Right atrium auricular region (tissue), 2 donors: Measurements from ENCODE around the gene ANXA3. TPM values are rescaled to one million over a fixed set of nuclear protein-coding genes. Genes with fewer than 3 reads are reported as not detected.

Experiments
- DNase-seq: peaks from one replicate; pipeline ENCODE4 v3.0.0-alpha.2; 2019; ENCODE audit warnings: low spot score
- H3K27ac ChIP-seq, 2 donors: fragments of 200-600 bp; sonication (generic); 1 replicate in 1 of 2; 2 replicates in 1 of 2; pipeline ENCODE4 v1.5.1; 2016 to 2019
- H3K27me3 ChIP-seq, 2 donors: fragments of 200-600 bp; sonication (generic); one replicate each; pipeline versions ENCODE4 v1.5.1 to v1.6.0; 2017 to 2019
- H3K36me3 ChIP-seq: fragments of 200-600 bp; sonication (generic); one replicate; pipeline ENCODE4 v1.5.1; 2016
- H3K4me1 ChIP-seq, 2 donors: fragments of 200-600 bp; sonication (generic); one replicate each; pipeline versions ENCODE4 v1.5.1 to v1.6.0; 2017 to 2019
- H3K4me3 ChIP-seq, 2 donors: fragments of 200-600 bp; sonication (generic); 1 replicate in 1 of 2; 2 replicates in 1 of 2; pipeline ENCODE4 v1.5.1; 2017 to 2019; ENCODE audit warnings: mild to moderate bottlenecking in 1 of 2, moderate library complexity in 1 of 2
- H3K9me3 ChIP-seq, 2 donors: fragments of 200-600 bp; sonication (generic); one replicate each; pipeline ENCODE4 v1.5.1; 2019
- CTCF ChIP-seq, 2 donors: fragments of 200-600 bp; sonication (generic); IDR thresholded peaks; one replicate each; pipeline ENCODE4 v1.5.1; 2019; ENCODE audit warnings: antibody characterized with exemption in 2 of 2
- total RNA-seq, 2 donors: library from RNA; depleted of rRNA; stranded (reverse); fragments of >200 nt; gene quantifications; one replicate each; pipeline ENCODE4 v1.1.0, GENCODE V29; 2016

The ANXA3 gene
- total RNA-seq, 2 donors from 2014 or later = 39.4 to 54.0 TPM

- Histone ChIP-seq H3K4me1 (peaks cover 0 to 15% of the 10 kb centered on the region in 2 donors), H3K27ac (no peak overlapping the region), H3K36me3 (no peaks in the 10 kb centered on the region), H3K9me3 (no peaks in the 10 kb centered on the region), H3K27me3 (no peaks in the 10 kb centered on the region), H3K4me3 (no peak overlapping the region)
- no peak for DNase-seq
- no peak for TF ChIP-seq CTCF (IDR thresholded peaks at IDR 0.05)
These were observed 54.5 kb downstream of the ANXA3 start for GRCh38 chr4:78606035-78606434.

GRCh38 chr4:78606530-78607095 is 55.0 kb downstream of the ANXA3 start:
- no peaks in the 10 kb centered on the region for H3K27me3 ChIP-seq
- H3K36me3 ChIP-seq = no peaks in the 10 kb centered on the region
- no peaks in the 10 kb centered on the region for H3K9me3 ChIP-seq
- H3K27ac ChIP-seq = no peak overlapping the region
- H3K4me1 ChIP-seq = peaks cover 0 to 12% of the 10 kb centered on the region in 2 donors
- DNase-seq = no peak
- TF ChIP-seq CTCF (IDR thresholded peaks at IDR 0.05) = no peak
- no peak overlapping the region for H3K4me3 ChIP-seq

GRCh38 chr4:78608684-78609083 is 57.1 kb downstream of the ANXA3 start:
- no peak overlapping the region for H3K27ac ChIP-seq
- no peak for DNase-seq
- no peak for TF ChIP-seq CTCF (IDR thresholded peaks at IDR 0.05)
- H3K4me1 ChIP-seq = peaks cover 0 to 17% of the 10 kb centered on the region in 2 donors
- no peak overlapping the region for H3K4me3 ChIP-seq
- H3K27me3 ChIP-seq = no peaks in the 10 kb centered on the region
- no peaks in the 10 kb centered on the region for H3K36me3 ChIP-seq
- H3K9me3 ChIP-seq = no peaks in the 10 kb centered on the region

GRCh38 chr4:78609580-78609979 is 58.0 kb downstream of the ANXA3 start:
- Histone ChIP-seq H3K4me1 (peaks cover 0 to 26% of the 10 kb centered on the region in 2 donors), H3K27ac (no peak overlapping the region), H3K9me3 (no peaks in the 10 kb centered on the region), H3K36me3 (no peaks in the 10 kb centered on the region), H3K4me3 (no peak overlapping the region), H3K27me3 (no peaks in the 10 kb centered on the region)
- no peak for TF ChIP-seq CTCF (IDR thresholded peaks at IDR 0.05)
- no peak for DNase-seq

- no peaks in the 10 kb centered on the region for H3K36me3 ChIP-seq
- no peaks in the 10 kb centered on the region for H3K27me3 ChIP-seq
- peaks cover 0 to 31% of the 10 kb centered on the region in 2 donors for H3K4me1 ChIP-seq
- no peak for TF ChIP-seq CTCF (IDR thresholded peaks at IDR 0.05)
- H3K9me3 ChIP-seq = no peaks in the 10 kb centered on the region
- no peak for DNase-seq
- no peak overlapping the region for H3K27ac ChIP-seq
- no peak overlapping the region for H3K4me3 ChIP-seq
These were observed 59.1 kb downstream of the ANXA3 start for GRCh38 chr4:78610546-78611214.

- Histone ChIP-seq H3K27ac (no peak overlapping the region), H3K36me3 (no peaks in the 10 kb centered on the region), H3K9me3 (no peaks in the 10 kb centered on the region), H3K4me1 (peaks cover 0 to 31% of the 10 kb centered on the region in 2 donors), H3K27me3 (no peaks in the 10 kb centered on the region), H3K4me3 (no peak overlapping the region)
- no peak for TF ChIP-seq CTCF (IDR thresholded peaks at IDR 0.05)
- no peak for DNase-seq
These were observed 59.6 kb downstream of the ANXA3 start for GRCh38 chr4:78611215-78611558.
